ENCODE measurements around the gene PIGU.
"Not testable (repeated sequence)": the region's sequence is repeated elsewhere in the genome, so short reads cannot be mapped to it uniquely, and the experiment has no call there.

PIGU gene

DNA sequence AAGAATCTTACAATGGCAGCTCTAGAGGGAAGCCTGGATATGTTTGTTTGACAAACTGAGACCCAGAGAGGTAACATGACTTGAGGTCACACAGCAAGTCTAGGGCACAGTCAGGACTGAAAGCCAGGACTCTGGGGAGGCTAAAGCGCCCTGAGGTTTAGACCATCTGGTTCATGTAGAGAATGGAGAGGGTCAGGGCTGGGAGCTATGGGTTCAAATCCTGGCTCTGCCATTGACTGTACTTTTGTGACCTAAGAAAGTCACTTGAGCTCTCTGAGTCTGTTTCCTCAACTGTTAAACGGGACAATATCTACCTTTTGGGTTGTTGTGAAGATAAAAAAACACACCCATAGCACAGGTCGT, 26.1 kb upstream of the PIGU start:
- TF ChIP-seq ZNF274 (IDR thresholded peaks at IDR 0.05; ENCODE audit: low read depth, low read length) = no peak
- H3K4me3 ChIP-seq (ENCODE audit: low read length) = no peak overlapping the region

- no peak for TF ChIP-seq ZNF274 (IDR thresholded peaks at IDR 0.05; ENCODE audit: low read depth, low read length)
- no peak overlapping the region for H3K4me3 ChIP-seq (ENCODE audit: low read length)
Measured at GRCh38 chr20:34701405-34702085, 24.7 kb upstream of the PIGU start.

DNA sequence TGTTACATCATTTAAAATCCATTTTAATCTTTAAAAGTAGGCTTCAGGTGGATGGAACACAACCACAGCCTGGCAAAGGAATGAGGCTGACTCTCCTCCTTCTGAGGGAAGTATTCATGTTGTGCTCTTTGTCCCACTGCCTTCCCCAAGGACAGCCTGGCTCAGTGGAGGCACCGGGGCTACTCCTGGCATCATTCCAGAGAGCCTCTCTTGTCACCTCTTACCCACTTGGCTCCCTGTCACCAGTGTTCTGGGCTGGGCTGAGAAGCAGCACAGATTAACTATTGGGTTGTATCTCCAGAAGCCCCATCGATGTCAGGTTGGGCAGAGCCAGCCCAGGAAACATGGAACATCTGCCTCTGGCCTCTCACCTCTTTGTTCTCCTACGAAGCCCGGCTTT, 16.5 kb upstream of the PIGU start:
- no peak overlapping the region for H3K4me3 ChIP-seq (ENCODE audit: low read length)
- TF ChIP-seq ZNF274 (IDR thresholded peaks at IDR 0.05; ENCODE audit: low read depth, low read length) = no peak

DNA sequence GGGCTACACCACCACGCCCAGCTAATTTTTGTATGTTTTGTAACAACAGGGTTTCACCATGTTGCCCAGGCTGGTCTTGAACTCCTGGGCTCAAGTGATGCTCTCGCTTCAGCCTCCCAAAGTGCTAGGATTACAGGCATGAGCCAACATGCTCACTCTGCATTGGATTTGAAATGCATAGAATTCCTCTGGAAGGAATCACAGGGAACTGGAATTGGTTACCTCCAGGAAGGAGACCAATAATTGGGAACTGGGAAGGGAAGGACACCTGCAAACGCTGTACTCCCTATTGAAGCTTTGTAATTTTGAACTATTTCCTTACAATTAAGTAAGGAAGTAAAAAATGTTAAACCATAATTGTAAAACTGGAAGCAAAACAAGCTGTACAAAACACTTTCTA, 14.9 kb upstream of the PIGU start:
- H3K4me3 ChIP-seq (ENCODE audit: low read length) = no peak overlapping the region
- no peak for TF ChIP-seq ZNF274 (IDR thresholded peaks at IDR 0.05; ENCODE audit: low read depth, low read length)

- H3K4me3 ChIP-seq (ENCODE audit: low read length) = no peak overlapping the region
- TF ChIP-seq ZNF274 (IDR thresholded peaks at IDR 0.05; ENCODE audit: low read depth, low read length) = no peak
Measured at GRCh38 chr20:34689486-34689885, 12.6 kb upstream of the PIGU start.

DNA sequence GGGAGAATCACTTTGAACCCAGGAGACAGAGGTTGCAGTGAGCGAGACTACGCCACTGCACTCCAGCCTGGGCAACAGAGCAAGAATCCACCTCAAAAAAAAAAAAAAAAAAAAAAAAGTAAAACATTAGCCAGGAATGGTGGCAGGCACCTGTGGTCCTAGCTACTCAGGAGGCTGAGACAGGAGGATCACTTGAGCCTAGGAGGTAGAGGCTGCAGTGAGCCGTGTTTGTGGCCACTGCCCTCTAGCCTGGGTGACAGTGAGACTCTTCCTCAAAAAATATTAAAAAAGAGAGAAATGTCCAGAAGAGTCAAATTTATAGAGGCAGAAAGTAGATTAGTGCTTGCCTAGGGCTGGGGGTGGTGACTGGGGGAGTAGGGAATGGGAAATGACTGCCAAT, 6.8 kb upstream of the PIGU start:
- TF ChIP-seq ZNF274 (IDR thresholded peaks at IDR 0.05; ENCODE audit: low read depth, low read length) = no peak
- no peak overlapping the region for H3K4me3 ChIP-seq (ENCODE audit: low read length)

DNA sequence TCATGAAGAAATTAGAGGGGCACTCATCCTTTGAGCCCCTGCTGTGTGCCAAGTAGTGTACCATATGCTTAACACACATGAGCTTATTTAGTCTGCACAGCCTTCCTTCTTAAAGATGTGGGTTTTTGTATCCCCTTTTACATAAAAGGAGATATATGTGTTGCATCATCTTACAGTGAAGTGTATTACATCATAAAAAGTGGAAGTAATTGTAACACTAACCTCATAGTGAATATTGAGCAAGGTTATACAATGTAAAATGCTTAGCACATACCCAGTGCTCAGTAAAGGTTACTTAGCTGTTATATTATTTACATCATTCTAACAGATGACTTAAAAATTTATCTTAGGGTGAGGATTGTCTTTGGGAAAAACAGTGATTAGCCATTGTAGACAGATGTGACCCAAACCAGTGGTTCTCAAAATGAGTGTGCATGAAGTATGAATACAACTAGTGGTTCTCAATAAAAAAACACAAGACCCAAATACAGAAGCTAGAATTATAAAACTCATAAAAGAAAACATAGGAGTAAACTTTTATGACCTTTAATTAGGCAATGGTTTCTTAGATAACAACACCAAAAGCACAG, 3.8 kb upstream of the PIGU start:
- TF ChIP-seq ZNF274 (IDR thresholded peaks at IDR 0.05; ENCODE audit: low read depth, low read length) = no peak
- no peak overlapping the region for H3K4me3 ChIP-seq (ENCODE audit: low read length)

DNA sequence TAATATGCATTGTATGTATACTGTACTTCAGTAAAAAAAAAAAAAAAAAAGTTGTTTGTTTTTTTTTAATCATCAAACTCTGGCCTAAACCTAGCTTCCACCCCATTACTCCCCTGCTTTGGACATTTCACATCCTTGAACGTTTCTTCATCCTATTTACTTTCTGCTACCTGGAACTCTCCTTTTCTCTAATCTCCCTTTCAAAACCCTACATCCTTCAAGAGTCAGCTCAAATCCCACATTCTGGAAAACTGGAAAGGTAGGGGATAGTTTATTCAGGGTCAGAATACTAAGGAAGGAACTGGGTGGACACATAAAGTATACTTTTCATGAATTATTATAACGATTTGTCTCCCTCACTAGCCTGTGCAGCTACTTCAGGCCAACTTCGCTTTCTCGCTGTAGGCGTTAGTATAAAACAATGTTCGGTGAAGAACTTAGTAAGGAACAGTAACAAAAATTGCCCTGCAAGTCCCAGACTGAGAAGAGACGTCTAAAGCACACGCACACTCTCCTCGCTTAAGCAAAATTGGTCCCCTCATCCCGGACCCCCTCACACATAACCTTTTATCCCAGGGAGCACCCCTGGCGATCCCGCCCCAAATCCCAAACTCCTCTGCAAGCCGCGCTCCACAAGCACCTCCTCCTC, 775 bp downstream of the PIGU start:
- TF ChIP-seq ZNF274 (IDR thresholded peaks at IDR 0.05; ENCODE audit: low read depth, low read length) = no peak

GRCh38 chr20:34675561-34675960, 1.3 kb downstream of the PIGU start:
- no peak overlapping the region; the same call in 1 of the 2 replicates for H3K4me3 ChIP-seq (ENCODE audit: low read length)
- TF ChIP-seq ZNF274 (IDR thresholded peaks at IDR 0.05; ENCODE audit: low read depth, low read length) = no peak

More for the DNA sequence above, 775 bp downstream of the PIGU start:
- H3K4me3 ChIP-seq (ENCODE audit: low read length) = peak overlapping the region; percentile 94

DNA sequence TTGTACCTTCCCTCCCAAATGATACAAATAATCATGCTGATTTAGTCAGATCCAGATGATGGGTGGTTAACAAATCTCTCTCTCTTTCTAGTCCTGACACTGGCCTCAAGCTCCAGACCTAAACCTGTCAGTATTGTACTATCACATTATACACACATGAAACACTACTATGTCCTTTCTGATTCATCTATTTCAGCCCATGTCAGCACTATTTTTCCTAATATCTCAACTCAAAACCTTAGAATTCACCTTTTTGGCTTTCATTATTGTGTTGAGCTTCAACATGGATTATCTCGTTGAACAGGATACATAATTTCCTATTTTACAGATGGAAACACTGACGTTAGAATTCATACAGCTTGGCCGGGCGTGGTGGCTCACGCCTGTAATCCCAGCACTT, 3.5 kb downstream of the PIGU start:
- no peak overlapping the region for H3K4me3 ChIP-seq (ENCODE audit: low read length)
- no peak for TF ChIP-seq ZNF274 (IDR thresholded peaks at IDR 0.05; ENCODE audit: low read depth, low read length)

DNA sequence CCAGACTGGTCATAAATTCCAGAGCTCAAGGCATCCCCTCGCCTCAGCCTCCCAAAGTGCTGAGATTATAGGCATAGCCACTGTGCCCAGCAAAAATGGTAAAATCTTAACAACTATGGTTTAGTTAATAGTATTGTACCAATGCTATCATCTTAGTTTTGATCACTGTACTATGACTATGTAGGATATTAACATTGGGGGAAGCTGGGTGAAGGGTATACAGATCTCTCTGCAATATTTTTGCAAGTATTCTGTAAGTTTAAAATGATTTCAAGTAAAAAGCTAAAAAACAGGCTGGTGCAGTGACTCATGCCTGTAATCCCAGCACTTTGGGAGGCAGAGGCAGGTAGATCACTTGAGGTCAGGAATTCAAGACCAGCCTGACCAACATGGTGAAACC, 7.8 kb downstream of the PIGU start:
- no peak for TF ChIP-seq ZNF274 (IDR thresholded peaks at IDR 0.05; ENCODE audit: low read depth, low read length)
- H3K4me3 ChIP-seq (ENCODE audit: low read length) = no peak overlapping the region

DNA sequence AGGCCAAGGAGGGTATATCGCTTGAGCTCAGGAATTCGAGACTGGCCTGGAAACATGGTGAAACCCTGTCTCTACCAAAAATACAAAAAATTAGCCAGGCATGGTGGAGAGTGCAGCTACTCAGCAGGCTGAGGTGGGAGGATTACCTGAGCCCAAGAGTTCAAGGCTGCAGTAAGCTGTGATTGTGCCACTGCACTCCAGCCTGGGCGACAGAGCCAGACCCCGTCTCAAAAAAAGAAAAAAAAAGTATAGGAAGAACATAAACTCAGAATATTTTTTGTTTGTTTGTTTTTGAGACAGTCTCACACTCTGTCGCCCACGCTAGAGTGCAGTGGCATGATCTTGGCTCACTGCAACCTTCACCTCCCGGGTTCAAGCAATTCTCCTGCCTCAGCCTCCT, 12.1 kb downstream of the PIGU start:
- H3K4me3 ChIP-seq (ENCODE audit: low read length) = not testable (repeated sequence)

- no peak for TF ChIP-seq ZNF274 (IDR thresholded peaks at IDR 0.05; ENCODE audit: low read depth, low read length)
- no peak overlapping the region for H3K4me3 ChIP-seq (ENCODE audit: low read length)
Measured at GRCh38 chr20:34663213-34663943, 13.5 kb downstream of the PIGU start.

DNA sequence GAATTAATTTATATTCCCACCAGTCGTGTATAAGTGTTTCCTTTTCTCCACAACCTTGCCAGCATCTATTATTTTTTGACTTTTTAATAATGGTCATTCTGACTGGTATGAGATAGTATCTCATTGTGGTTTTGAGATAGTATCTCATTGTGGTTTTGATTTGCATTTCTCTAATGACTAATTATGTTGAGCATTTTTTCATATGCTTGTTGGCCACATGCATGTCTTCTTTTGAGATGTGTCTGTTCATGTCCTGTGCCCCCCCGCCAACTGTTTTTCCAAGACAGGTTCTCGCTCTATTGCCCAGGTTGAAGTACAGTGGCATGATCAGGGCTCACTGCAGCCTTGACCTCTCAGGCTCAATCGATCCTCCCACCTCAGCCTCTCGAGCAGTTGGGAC, 15.1 kb downstream of the PIGU start:
- H3K4me3 ChIP-seq (ENCODE audit: low read length) = not testable (repeated sequence)

GRCh38 chr20:34658654-34659053, 18.2 kb downstream of the PIGU start:
- H3K4me3 ChIP-seq (ENCODE audit: low read length) = not testable (repeated sequence)

Measured in GM08714 (cell line).